Measurements from ENCODE around the gene ARVCF. TPM values are rescaled to one million over a fixed set of nuclear protein-coding genes. Genes with fewer than 3 reads are reported as not detected.
A peak's percentile ranks its signal among the peaks of the same experiment; 100 is the strongest.

ARVCF gene
- total RNA-seq, 1 donor from 2014 or later: 119 TPM

DNA sequence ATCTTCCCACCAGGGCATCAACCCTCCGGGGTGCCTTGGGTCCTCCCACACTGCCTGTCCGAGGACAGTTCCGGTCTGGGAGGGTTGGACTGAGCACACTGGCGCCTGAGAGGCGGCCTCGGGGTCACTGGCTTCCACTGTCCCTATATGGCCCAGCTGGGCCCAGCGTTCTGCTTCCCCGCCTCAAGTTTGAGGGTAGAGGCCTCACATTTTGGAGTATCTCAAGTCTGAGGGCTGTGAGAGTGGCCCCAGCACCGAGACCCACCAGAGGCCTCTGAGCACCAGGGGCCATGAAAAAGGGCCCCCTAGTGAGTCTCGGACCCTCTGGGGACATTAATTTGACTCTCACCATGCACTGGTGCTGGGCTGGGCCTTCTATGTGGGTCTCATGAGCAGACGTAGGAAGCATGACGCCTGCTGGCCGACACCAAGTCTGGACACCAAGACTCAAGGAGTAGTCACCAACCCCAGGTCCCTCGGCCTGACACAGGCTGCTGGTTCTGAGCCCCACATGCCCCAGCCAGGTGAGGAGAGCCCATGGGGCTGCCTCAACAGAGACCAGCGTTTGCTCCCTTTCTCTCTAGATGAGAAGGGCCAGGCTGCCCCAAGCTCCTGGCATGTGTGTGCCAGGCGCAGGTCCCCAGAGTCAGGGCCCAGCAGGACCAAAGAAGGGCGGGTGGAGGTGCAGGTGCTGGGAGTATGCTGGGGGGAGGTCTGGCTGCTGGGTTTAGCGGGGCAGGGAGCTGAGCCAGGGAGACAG, 27.5 kb downstream of the ARVCF start:
- Mint-ChIP-seq H3K4me1 (ENCODE audit: low read depth, unreplicated experiment) (peaks cover 9% of the 10 kb centered on the region), H3K27me3 (ENCODE audit: unreplicated experiment) (peaks cover 6% of the 10 kb centered on the region), H3K4me3 (ENCODE audit: unreplicated experiment) (no peak overlapping the region), H3K27ac (ENCODE audit: unreplicated experiment) (no peak overlapping the region), H3K9me3 (ENCODE audit: unreplicated experiment) (peaks cover 2% of the 10 kb centered on the region), H3K36me3 (ENCODE audit: unreplicated experiment) (no peaks in the 10 kb centered on the region)
- DNase-seq: no peak
- no peak for TF ChIP-seq CTCF (IDR thresholded peaks at IDR 0.05; ENCODE audit: partially characterized antibody, unreplicated experiment)

- no peak for TF ChIP-seq CTCF (IDR thresholded peaks at IDR 0.05; ENCODE audit: partially characterized antibody, unreplicated experiment)
- Mint-ChIP-seq H3K27me3 (ENCODE audit: unreplicated experiment) (peaks cover 6% of the 10 kb centered on the region), H3K9me3 (ENCODE audit: unreplicated experiment) (no peaks in the 10 kb centered on the region), H3K4me1 (ENCODE audit: low read depth, unreplicated experiment) (peaks cover 9% of the 10 kb centered on the region), H3K4me3 (ENCODE audit: unreplicated experiment) (no peak overlapping the region), H3K27ac (ENCODE audit: unreplicated experiment) (no peak overlapping the region), H3K36me3 (ENCODE audit: unreplicated experiment) (no peaks in the 10 kb centered on the region)
- DNase-seq: no peak
Measured at GRCh38 chr22:19988331-19988808, 28.3 kb downstream of the ARVCF start.

DNA sequence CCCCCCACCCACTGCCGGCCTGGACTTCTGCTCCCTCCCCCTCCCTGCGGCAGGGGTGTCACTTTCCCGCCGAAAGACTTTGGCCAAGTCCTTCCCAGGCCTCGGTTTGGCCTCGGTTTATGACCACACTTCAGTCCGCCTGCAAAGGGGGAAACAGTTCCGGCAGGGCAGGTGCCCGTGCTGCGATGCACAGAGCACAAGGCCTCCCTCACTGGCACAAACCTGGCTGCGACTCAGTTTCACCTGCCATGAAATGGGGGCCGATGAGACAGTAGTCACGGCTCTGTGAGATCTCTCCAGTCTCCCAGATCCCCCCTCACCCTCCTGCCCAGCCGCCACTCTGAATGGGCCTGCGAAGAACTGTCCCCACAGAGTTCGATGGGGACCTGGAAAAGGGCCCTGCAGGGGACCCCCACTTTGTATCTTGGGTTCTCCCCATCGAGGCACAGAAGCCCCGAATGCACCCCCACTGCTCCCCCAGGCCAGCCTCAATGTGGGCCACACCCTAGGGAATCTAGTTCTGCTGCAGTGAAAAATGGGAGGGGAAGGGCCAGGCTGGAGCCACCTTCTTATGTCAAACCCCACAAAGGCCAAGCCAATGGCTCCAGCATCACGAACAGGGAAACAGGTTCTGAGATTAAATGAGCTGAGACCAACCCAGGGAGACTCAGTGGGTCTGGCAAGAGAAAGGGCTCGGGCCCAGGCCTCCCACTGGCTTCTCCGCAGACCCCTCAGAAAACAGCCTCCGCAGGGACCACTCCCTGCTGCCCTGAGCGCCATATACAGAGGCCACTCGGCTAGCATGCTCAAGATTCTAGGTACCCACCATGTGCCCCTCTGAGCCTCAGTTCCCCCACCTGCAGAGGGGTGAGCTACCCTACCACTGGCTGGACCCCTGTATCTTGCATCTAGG, 29.0 kb downstream of the ARVCF start:
- Mint-ChIP-seq H3K27me3 (ENCODE audit: unreplicated experiment) (peaks cover 6% of the 10 kb centered on the region), H3K36me3 (ENCODE audit: unreplicated experiment) (no peaks in the 10 kb centered on the region), H3K27ac (ENCODE audit: unreplicated experiment) (no peak overlapping the region), H3K4me3 (ENCODE audit: unreplicated experiment) (no peak overlapping the region), H3K4me1 (ENCODE audit: low read depth, unreplicated experiment) (peaks cover 9% of the 10 kb centered on the region), H3K9me3 (ENCODE audit: unreplicated experiment) (no peaks in the 10 kb centered on the region)
- DNase-seq: no peak
- TF ChIP-seq CTCF (IDR thresholded peaks at IDR 0.05; ENCODE audit: partially characterized antibody, unreplicated experiment): no peak

DNA sequence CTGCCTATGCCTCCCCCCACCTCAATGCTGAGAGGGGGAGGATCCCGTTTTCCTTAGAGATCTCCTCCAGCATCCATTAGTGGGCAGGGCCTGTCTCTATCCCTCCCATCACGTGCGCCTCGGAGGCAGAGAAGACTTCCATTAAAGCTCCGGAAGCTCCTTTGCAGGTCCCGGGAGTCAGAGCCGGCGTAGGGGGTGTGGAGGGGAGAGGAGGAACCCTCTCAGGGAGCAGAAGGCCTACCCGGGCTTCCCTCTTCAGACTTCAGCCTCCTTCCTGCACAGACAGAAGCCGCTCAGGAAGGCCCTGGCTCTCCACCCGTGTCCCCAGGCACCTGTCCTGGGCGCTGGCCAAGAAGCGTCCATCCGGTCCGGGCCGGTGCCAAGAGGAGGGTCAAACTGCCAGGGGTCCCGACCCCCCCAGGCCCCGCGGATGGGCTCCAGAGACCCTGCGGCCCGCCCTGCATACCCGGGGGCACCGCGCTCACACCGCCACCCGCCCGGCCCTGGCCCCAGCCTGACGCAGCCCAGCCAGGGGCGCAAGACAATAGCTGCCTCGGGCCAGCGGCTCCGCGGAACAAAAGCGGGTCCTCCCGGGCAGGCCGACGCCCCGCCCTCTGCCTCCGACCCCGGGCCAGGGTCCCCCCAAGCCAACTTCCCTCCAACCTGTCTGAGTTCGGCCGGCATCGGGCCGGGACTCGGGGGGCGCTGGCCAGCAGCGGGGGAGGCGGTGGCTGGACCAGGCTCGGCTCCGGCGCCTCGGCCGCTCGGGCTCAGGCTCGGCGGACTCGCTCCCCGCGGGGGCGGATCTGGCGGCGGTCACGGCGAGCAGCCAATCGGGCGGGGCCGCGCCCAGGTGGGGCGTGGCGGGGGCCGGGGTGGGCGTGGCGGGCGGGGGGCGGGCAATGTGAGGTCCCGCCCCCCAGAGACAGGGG, 29.9 kb downstream of the ARVCF start:
- Mint-ChIP-seq H3K27ac (ENCODE audit: unreplicated experiment) (peak overlapping the region; percentile 76), H3K4me3 (ENCODE audit: unreplicated experiment) (peak overlapping the region; percentile 84)

More for the DNA sequence above, 29.9 kb downstream of the ARVCF start:
- peak; percentile 89 for DNase-seq
- Mint-ChIP-seq H3K36me3 (ENCODE audit: unreplicated experiment) (no peaks in the 10 kb centered on the region), H3K9me3 (ENCODE audit: unreplicated experiment) (no peaks in the 10 kb centered on the region), H3K4me1 (ENCODE audit: low read depth, unreplicated experiment) (peaks cover 7% of the 10 kb centered on the region), H3K27me3 (ENCODE audit: unreplicated experiment) (peaks cover 6% of the 10 kb centered on the region)
- no peak for TF ChIP-seq CTCF (IDR thresholded peaks at IDR 0.05; ENCODE audit: partially characterized antibody, unreplicated experiment)
